ENCODE measurements around the gene REX1BD. TPM values are rescaled to one million over a fixed set of nuclear protein-coding genes. Genes with fewer than 3 reads are reported as not detected.
A peak's percentile ranks its signal among the peaks of the same experiment; 100 is the strongest.

REX1BD gene
- total and polyA plus RNA-seq, 2 of the 13 experiments (the other 11 are each of a cell fraction or from before 2014, with no cell fraction given) = 7.5 to 25.4 TPM

- peak; percentile 77; the same call in 1 of the 2 replicates for TF ChIP-seq ZNF318 (CRISPR knock-in tag; IDR thresholded peaks at IDR 0.05)
- TF ChIP-seq ZBED4 (CRISPR knock-in tag; IDR thresholded peaks at IDR 0.05; ENCODE audit: borderline replicate concordance) = no peak
- peak; percentile 70; the same call in 1 of the 2 replicates for TF ChIP-seq TSC22D2 (CRISPR knock-in tag; IDR thresholded peaks at IDR 0.05; ENCODE audit: borderline replicate concordance)
- peak; percentile 52 for TF ChIP-seq ZNF142 (CRISPR knock-in tag; IDR thresholded peaks at IDR 0.05)
These were observed at the start of gene REX1BD (continued) for GRCh38 chr19:18588611-18589379.
